ENCODE results near the gene SLC6A2. TPM values are rescaled to one million over a fixed set of nuclear protein-coding genes. Genes with fewer than 3 reads are reported as not detected.

SLC6A2 gene
- total and polyA plus RNA-seq, 2 experiments from 2014 or later, result 0.35 to 0.39 TPM

DNA sequence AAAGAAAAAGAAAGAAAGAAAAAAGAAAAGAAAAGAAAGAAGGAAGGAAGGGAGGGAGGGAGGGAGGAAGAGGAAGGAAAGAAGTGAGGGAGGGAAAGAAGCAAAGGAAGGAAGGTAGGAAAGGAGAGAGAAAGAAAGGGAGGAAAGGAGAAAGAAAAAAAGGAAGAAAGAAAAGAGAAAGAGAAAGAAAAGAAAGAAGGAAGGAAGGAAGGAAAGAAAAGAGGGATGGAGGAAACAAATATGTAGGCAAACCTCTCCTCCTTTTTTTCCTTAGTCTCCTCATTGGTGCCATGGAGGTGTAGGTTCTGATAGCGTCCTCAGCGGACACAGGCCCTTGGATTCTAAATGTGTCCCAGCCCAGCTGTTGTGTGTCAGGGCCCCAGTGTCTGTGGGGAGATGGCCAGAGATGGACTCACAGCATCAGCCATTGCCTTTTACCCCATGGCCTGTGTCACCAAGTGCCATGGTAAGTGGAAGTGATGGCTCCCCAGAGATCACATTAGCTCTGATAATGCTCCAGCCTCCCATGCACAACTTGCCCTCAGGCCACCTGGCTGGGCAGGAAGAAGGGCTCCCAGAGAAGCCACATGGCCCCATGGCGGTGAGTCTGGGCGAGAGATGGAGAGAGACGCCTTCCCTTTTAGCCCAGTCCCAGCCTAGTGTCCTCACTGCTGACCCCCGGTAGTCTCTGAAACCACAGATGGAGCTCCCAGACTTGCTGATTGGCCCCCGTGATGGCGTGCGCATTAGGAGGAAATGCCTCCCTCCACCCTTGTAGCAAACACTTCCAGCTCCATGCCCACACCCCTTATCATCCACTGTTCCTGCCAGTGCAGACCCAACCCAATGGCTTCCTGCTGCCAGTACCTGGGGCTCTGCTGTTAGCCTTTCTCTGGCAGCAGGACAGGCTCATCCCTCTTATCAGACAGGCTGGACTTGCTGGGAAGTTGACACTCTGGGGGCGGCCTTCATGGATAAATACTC, 3.7 kb upstream of the SLC6A2 start:
- no peaks in the 10 kb centered on the region for H3K9me2 ChIP-seq (ENCODE audit: insufficient read depth)
- TF ChIP-seq, protein P1, sequence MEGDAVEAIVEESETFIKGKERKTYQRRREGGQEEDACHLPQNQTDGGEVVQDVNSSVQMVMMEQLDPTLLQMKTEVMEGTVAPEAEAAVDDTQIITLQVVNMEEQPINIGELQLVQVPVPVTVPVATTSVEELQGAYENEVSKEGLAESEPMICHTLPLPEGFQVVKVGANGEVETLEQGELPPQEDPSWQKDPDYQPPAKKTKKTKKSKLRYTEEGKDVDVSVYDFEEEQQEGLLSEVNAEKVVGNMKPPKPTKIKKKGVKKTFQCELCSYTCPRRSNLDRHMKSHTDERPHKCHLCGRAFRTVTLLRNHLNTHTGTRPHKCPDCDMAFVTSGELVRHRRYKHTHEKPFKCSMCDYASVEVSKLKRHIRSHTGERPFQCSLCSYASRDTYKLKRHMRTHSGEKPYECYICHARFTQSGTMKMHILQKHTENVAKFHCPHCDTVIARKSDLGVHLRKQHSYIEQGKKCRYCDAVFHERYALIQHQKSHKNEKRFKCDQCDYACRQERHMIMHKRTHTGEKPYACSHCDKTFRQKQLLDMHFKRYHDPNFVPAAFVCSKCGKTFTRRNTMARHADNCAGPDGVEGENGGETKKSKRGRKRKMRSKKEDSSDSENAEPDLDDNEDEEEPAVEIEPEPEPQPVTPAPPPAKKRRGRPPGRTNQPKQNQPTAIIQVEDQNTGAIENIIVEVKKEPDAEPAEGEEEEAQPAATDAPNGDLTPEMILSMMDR (conservative IDR thresholded peaks at IDR 0.05; ENCODE audit: low read depth in 2 of 2), result no peak
- TF ChIP-seq NANOG (IDR thresholded peaks at IDR 0.05; ENCODE audit: borderline replicate concordance) (no peak), POLR2AphosphoS5 (IDR thresholded peaks at IDR 0.05; ENCODE audit: low read depth) (no peak), JUNB (IDR thresholded peaks at IDR 0.05; ENCODE audit: unreplicated experiment) (no peak), EZH2 (IDR thresholded peaks at IDR 0.05; ENCODE audit: low read depth, unreplicated experiment) (no peak)
- TF ChIP-seq, protein P2, sequence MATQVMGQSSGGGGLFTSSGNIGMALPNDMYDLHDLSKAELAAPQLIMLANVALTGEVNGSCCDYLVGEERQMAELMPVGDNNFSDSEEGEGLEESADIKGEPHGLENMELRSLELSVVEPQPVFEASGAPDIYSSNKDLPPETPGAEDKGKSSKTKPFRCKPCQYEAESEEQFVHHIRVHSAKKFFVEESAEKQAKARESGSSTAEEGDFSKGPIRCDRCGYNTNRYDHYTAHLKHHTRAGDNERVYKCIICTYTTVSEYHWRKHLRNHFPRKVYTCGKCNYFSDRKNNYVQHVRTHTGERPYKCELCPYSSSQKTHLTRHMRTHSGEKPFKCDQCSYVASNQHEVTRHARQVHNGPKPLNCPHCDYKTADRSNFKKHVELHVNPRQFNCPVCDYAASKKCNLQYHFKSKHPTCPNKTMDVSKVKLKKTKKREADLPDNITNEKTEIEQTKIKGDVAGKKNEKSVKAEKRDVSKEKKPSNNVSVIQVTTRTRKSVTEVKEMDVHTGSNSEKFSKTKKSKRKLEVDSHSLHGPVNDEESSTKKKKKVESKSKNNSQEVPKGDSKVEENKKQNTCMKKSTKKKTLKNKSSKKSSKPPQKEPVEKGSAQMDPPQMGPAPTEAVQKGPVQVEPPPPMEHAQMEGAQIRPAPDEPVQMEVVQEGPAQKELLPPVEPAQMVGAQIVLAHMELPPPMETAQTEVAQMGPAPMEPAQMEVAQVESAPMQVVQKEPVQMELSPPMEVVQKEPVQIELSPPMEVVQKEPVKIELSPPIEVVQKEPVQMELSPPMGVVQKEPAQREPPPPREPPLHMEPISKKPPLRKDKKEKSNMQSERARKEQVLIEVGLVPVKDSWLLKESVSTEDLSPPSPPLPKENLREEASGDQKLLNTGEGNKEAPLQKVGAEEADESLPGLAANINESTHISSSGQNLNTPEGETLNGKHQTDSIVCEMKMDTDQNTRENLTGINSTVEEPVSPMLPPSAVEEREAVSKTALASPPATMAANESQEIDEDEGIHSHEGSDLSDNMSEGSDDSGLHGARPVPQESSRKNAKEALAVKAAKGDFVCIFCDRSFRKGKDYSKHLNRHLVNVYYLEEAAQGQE (IDR thresholded peaks at IDR 0.05; ENCODE audit: unreplicated experiment), result no peak
- no peak overlapping the region for H3K27ac ChIP-seq (ENCODE audit: low read depth)
- no peaks in the 10 kb centered on the region for H3K36me3 ChIP-seq (ENCODE audit: insufficient read depth)
- H3F3A ChIP-seq (replicated peaks; ENCODE audit: low read depth), result no peaks in the 10 kb centered on the region
- DNase-seq (ENCODE audit: low spot score), result no peak
- no peaks in the 10 kb centered on the region for H3K4me1 ChIP-seq (ENCODE audit: insufficient read depth)
- no peak overlapping the region for H3K4me3 ChIP-seq
- no peak overlapping the region for H3K4me3 Mint-ChIP-seq
- peaks cover 48% of the 10 kb centered on the region for H3K27me3 ChIP-seq (ENCODE audit: insufficient read depth)
- peaks cover 4% of the 10 kb centered on the region; the same call in 2 of the 3 replicates for H3K4me1 Mint-ChIP-seq
- no peaks in the 10 kb centered on the region for H4K20me1 ChIP-seq (replicated peaks; ENCODE audit: insufficient read depth)
- H3K9me3 Mint-ChIP-seq, result peaks cover 4% of the 10 kb centered on the region; the same call in 1 of the 3 replicates
- H3K4me2 ChIP-seq, result no peak overlapping the region
- no peak overlapping the region for H3K27ac Mint-ChIP-seq
- ATAC-seq, result no peak
- H3K36me3 Mint-ChIP-seq (ENCODE audit: low read depth), result no peaks in the 10 kb centered on the region
- no peaks in the 10 kb centered on the region for H3K79me2 ChIP-seq (replicated peaks; ENCODE audit: insufficient read depth)
- H3K27me3 Mint-ChIP-seq (ENCODE audit: insufficient read depth, low read depth, poor library complexity), result peaks cover 25% of the 10 kb centered on the region
- H2AFZ ChIP-seq, result no peak overlapping the region

DNA sequence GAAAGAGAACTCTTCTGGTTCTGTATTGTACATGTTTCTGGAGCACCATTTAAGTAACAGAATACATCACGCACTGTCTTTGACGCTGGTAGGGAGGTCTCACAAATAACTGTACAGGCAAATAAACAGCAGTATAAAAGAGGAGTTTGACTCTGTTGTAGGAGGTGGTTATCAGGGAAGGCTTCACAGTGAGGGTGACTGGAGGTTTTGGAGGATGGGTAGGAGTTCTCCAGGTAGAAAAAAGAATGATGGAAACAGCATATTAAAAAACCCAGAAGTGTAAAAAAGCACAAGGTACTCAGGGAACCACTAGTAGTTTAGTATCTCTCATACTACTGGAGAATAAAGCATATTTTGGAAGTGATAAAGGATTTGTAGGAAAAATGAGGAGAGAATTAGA, 2.7 kb upstream of the SLC6A2 start:
- Histone ChIP-seq H3K27me3 (ENCODE audit: insufficient read depth) (peaks cover 57% of the 10 kb centered on the region), H3K4me2 (no peak overlapping the region), H4K20me1 (replicated peaks; ENCODE audit: insufficient read depth) (no peaks in the 10 kb centered on the region), H2AFZ (no peak overlapping the region), H3K27ac (ENCODE audit: low read depth) (no peak overlapping the region), H3F3A (replicated peaks; ENCODE audit: low read depth) (no peaks in the 10 kb centered on the region), H3K4me3 (no peak overlapping the region), H3K9me2 (ENCODE audit: insufficient read depth) (no peaks in the 10 kb centered on the region), H3K4me1 (ENCODE audit: insufficient read depth) (no peaks in the 10 kb centered on the region), H3K79me2 (replicated peaks; ENCODE audit: insufficient read depth) (no peaks in the 10 kb centered on the region), H3K36me3 (ENCODE audit: insufficient read depth) (no peaks in the 10 kb centered on the region)
- Mint-ChIP-seq H3K27ac (no peak overlapping the region), H3K27me3 (ENCODE audit: insufficient read depth, low read depth, poor library complexity) (peaks cover 34% of the 10 kb centered on the region), H3K4me3 (no peak overlapping the region), H3K36me3 (ENCODE audit: low read depth) (no peaks in the 10 kb centered on the region), H3K9me3 (peaks cover under 1% of the 10 kb centered on the region; the same call in 1 of the 3 replicates), H3K4me1 (peaks cover 5% of the 10 kb centered on the region; the same call in 2 of the 3 replicates)
- TF ChIP-seq ZNF331 (CRISPR knock-in tag; IDR thresholded peaks at IDR 0.05; ENCODE audit: low read depth) (no peak), ZNF114 (CRISPR knock-in tag; IDR thresholded peaks at IDR 0.05) (no peak), POLR2AphosphoS5 (IDR thresholded peaks at IDR 0.05; ENCODE audit: low read depth) (no peak), NANOG (IDR thresholded peaks at IDR 0.05; ENCODE audit: borderline replicate concordance) (no peak)
- TF ChIP-seq, protein P3, sequence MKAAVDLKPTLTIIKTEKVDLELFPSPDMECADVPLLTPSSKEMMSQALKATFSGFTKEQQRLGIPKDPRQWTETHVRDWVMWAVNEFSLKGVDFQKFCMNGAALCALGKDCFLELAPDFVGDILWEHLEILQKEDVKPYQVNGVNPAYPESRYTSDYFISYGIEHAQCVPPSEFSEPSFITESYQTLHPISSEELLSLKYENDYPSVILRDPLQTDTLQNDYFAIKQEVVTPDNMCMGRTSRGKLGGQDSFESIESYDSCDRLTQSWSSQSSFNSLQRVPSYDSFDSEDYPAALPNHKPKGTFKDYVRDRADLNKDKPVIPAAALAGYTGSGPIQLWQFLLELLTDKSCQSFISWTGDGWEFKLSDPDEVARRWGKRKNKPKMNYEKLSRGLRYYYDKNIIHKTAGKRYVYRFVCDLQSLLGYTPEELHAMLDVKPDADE (IDR thresholded peaks at IDR 0.05), result no peak
- DNase-seq (ENCODE audit: low spot score), result no peak
- no peak for ATAC-seq
